CD4-positive, alpha-beta T cell treated with Interleukin-10 for 1 hour (primary cell): ENCODE data around the gene TRIO.

ENCODE experiments used
- DNase-seq: peaks from one replicate; pipeline ENCODE4 v3.0.0-alpha.2; 2020

TRIO gene

DNA sequence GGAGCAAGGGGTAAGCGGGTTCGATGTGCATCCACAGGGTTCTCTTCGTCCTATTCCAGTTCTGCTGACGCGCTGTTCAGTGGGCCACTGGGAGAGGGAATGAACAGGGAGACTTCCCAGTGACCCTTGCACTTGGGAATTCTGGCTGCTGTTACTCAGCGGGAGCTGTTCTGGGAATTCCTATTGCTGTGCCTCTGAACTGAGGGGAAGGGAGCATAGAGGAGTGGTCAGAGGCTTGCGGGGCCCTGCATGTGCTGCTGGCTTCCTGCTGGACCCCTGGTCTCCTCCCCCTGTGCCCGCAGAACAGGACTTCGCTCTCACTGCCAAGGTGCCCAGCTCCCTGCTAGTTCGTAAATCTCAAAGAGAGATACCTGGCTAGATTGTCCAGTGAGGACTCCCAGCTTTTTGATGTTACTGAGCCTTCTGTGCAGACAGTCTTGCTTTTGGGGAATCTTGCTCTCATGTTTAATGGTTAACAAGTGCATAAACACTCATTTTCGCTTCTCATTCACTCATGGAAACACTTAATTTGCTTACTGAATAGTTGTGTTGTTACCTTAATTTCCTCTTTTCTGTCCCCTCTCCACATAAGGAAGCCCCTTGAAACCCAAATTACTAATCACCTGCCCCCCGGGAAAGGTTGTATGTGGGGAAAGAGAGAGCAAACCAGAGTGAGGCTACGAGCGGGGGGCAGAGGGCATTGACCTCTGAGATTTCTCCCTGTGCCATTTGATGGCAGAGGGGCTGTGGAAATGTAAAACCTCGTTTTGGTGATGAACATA, 5.9 kb downstream of the TRIO start:
- no peak for DNase-seq

- DNase-seq = no peak
Observed at GRCh38 chr5:14149672-14150274, 6.6 kb downstream of the TRIO start.

DNA sequence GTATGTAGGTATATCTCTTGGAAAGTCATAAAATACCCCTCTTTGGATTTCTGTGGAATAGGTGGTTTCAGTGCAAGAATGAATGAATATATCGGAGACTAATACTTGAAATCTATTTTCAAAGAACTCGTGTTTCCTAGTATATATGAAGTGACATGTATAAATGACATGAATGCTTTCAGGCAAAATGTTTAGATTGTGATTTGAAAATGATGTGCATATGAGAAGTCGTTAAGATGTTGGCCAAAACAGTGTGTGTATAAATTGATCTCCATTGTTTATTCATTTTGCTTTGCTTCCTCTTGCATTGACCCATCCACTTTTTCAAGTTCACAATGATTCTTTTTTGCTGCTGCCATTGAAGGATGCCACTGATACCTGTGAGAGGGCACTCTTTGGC, 8.3 kb downstream of the TRIO start:
- no peak for DNase-seq

DNA sequence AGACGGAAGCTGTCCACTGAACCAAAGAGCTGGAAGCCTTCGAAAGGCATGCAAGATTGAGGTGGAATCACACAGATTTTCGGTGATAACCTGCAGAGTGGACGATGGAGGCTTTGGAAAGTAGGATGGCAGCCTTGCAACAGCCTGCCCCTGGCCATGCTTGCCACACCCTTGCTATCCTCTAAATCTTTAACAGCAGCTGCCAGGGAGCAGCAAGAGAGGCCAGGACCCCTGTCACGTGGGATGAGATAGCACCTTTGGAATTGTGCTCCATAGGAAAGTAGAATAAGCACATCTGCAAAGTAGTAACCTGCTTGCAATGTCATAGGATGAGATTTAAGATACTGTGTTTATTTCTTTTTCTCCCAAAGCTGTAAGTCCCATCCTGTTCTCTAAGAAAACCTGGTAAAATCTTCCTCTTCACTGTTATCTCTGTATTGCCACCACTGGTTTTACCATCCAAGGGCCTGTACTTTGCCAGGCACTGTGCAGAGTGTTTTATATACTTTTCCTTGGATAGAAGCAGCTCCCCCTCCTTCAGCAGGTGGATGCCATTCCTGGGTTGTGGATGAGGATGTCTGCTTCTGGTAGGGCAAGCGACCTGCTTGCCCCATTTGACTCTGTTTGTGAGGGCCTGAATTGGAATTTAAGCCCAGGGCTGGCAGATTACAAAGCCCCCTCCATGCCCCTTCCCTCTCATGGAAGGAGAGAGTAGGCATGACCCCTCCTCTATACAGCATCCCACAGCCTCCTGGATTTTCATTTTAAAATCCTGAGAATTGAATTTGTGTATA, 10.1 kb downstream of the TRIO start:
- no peak for DNase-seq

DNA sequence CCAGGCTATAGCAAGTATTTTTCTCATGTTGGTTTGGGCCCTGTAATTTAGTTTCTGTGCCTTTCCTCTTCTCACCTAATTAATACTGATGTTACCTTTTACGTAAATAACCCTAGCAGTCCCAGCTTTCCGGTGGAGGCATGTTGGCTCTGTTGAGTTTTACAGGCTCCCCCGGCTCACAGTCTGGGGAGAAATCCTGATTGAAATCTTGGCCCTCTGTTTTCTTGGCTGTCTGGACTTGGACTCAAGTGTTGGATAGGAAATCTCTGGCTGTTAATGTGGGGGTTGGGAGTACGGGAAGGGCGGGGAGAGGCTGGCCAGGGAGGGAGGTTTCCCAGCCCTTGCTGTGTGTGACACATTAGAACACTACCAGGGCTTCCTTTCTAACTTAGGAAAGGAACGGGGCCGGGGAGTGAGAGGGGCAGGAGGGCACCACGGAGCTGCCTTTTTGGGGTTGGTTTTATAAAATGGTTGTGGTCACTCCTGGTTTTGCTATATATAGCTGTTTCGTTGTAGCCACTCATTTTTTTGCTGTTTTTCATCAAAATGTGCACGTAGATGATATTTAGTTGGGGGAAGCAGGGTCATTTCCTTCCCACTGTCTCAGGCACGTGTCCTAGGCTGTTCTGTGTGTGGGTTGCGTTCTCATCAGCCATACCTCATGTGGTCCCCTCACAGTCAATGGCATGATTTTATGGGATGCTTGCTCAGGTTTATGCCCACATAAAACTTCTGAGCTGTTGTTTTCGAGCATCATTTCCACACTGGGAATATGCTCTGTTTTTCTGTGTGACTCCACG, 11.0 kb downstream of the TRIO start:
- no peak for DNase-seq

- no peak for DNase-seq
Observed at GRCh38 chr5:14155075-14155474, 11.9 kb downstream of the TRIO start.

DNA sequence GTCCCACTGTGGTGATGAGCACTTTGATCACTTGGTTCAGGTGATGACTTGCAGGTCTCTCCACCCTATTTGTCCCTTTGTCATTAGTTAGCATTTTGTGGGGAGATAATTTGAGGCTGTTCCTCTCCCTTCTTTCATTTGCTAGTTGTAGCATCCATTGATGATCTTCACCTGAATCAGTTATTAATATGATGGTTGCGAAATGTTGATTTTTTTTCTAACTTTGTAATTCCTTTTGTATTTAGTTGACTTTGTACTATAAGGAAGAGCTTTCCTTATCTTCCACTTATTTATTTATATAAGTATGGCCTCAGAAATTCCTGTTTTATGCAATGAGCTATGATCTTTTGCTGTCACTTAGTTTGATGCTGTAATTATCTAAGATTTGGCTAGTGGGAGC, 12.6 kb downstream of the TRIO start:
- DNase-seq = no peak

DNA sequence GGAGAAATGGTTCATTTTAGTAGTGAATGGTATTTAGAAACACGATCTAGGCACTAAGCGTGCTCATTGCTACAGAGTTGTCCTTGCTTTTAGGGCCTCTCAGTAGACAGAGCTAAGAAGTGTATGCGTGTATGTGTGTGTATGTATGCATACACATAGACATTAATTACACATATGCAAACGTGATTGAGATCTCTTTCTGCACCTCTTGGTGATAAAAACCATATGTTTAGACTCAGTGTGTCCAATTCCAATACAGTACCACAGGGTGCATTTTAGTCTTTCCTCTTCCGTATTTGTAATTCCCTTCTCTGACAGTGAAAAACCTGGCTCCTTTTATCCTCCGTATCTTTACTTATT, 13.1 kb downstream of the TRIO start:
- no peak for DNase-seq

GRCh38 chr5:14156650-14157492, 13.7 kb downstream of the TRIO start:
- DNase-seq = no peak

DNA sequence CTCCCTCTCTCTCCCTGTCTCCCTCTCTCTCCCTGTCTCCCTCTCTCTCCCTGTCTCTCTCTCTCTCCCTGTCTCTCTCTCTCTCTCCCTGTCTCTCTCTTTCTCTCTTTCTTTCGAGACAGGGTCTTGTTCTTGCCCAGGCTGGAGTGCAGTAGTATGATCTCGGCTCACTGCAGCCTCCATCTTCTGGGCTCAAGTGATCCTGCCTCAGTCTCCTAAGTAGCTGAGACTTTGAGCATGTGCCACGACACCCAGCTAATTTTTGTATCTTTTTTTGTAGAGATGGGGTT, 14.3 kb downstream of the TRIO start:
- no peak for DNase-seq

GRCh38 chr5:14158890-14159666, 15.9 kb downstream of the TRIO start:
- no peak for DNase-seq

GRCh38 chr5:14161825-14162556, 18.8 kb downstream of the TRIO start:
- DNase-seq = no peak

GRCh38 chr5:14164164-14165163, 21.3 kb downstream of the TRIO start:
- DNase-seq = no peak

GRCh38 chr5:14165375-14166106, 22.4 kb downstream of the TRIO start:
- DNase-seq = no peak

DNA sequence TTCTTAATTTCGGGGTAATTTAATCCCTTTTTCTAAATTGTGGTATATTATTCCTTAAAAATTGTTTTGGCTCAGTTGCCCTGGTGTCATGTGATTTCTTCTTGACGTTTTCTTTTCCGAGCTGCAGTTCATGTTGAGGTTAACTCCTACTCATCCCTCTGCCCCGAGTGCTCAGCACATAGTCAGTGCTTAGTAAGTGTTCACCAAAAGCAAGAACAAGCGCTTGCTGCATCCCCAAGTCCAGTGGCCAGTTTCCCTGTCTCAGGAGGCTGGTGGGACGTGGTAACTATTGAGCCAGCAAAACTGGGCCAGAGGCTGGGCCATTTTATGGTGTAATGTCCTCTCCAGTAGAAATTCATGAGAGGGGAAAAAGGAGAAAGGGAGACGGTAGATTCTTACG, 23.3 kb downstream of the TRIO start:
- no peak for DNase-seq

GRCh38 chr5:14167211-14167845, 24.2 kb downstream of the TRIO start:
- no peak for DNase-seq

DNA sequence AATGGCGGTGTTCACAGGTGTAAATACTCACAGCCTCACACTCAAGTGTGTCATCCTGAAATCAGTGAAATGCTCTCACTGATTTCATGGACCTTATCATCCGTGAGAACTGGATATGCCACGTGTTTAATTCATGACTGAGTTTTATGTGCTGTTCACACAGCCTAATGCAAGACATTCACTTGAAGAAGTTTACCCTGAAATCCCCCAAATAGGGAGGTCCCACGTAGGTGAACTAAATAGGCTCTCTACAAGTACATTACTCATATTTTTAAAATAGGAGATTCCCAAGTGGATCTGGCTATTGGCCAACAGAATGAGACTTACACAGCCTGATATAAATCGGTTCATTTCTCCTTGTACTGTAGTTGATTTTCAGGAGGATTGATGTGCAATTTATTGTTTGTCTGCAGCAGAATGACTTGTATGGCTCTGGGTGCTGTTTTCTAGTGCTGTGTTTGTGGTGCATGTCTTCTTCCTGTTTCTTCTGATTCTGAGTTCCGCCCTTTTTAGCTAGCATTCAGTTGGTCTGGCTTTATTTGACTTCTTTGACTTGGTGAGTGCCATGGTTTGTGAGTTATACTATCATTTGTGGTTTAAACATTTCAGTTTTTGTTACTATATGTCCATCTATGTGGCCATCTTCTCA, 25.1 kb downstream of the TRIO start:
- no peak for DNase-seq

DNA sequence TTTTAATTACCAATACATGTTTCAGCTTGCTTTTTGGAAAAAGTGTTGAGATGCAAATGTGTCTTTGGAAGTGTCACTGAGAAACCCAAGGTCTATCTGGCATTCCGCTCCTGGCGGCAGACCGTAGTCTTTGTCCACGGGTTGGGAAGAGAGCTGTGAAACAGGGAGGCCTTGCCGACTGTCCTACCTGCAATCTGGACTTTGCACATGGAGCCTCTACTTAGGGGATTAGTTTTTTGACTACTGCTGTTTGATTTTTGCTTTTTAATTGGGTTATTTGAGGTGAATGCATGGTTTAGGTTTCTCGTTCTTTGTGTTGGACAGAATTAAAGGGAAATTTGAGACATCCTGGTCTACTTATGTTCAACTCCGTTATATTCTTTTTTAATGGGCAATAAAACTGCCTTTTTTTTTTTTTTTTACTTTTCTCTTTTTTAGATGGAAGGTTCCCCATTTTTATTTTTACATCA, 25.7 kb downstream of the TRIO start:
- DNase-seq = no peak
